IMR-90 (cell line): ENCODE results near the gene MRPL21. TPM values are rescaled to one million over a fixed set of nuclear protein-coding genes. Genes with fewer than 3 reads are reported as not detected.

ENCODE experiments used
- ATAC-seq: fragments of 200-7000 bp; cut with Tn5 transposase; 2 replicates; pipeline ENCODE4 v1.9.1; 2020; ENCODE audit warnings: low read depth, mild to moderate bottlenecking, moderate library complexity
- BruUV-seq: library from RNA; stranded (reverse); fragments of 400-500 nt; replicated peaks from 2 replicates; lab custom pipeline; 2021; lab: Mats Ljungman, UMichigan
- CTCF ChIA-PET: fragments of 300-600 bp; formaldehyde crosslinking; extraction: SDS; loops from one replicate; lab custom pipeline; 2021; ENCODE audit warnings: antibody characterized with exemption; lab: Yijun Ruan, JAX
- POLR2A ChIA-PET: fragments of 300-600 bp; sonication (Branson Sonifier 250); formaldehyde crosslinking; loops from one replicate; lab custom pipeline; 2022; ENCODE audit warnings: antibody characterized with exemption; ENCODE audit not compliant: unreplicated experiment; lab: Charles Lee
- DNase-seq: peaks from one replicate; pipeline ENCODE4 v3.0.0; 2013
- H2AFZ ChIP-seq: replicated peaks from 2 replicates; pipeline ENCODE3; 2013; ENCODE audit warnings: low read length, mild to moderate bottlenecking; ENCODE audit not compliant: poor library complexity
- H2AK5ac ChIP-seq: 2 replicates; pipeline ENCODE4 v1.6.1; 2013; ENCODE audit warnings: low read depth, low read length, inconsistent platforms
- H2AK9ac ChIP-seq: replicated peaks from 2 replicates; pipeline ENCODE3; 2013; ENCODE audit warnings: mild to moderate bottlenecking, low read depth, low read length, moderate library complexity; ENCODE audit not compliant: poor library complexity
- H2BK120ac ChIP-seq: 2 replicates; pipeline ENCODE4 v1.6.1; 2013; ENCODE audit warnings: low read depth, low read length, inconsistent platforms
- H2BK15ac ChIP-seq: 3 replicates; pipeline ENCODE4 v1.6.1; 2013; ENCODE audit warnings: low read depth, low read length, inconsistent platforms
- H2BK20ac ChIP-seq: 2 replicates; pipeline ENCODE4 v1.6.1; 2013; ENCODE audit warnings: low read depth, mild to moderate bottlenecking, inconsistent platforms, low read length, moderate library complexity
- H2BK5ac ChIP-seq: 2 replicates; pipeline ENCODE4 v1.6.1; 2013; ENCODE audit warnings: mild to moderate bottlenecking, low read depth, low read length, inconsistent platforms; ENCODE audit not compliant: poor library complexity, severe bottlenecking
- H3K14ac ChIP-seq: replicated peaks from 2 replicates; pipeline ENCODE4 v1.6.1; 2013; ENCODE audit warnings: low read depth, low read length, inconsistent platforms
- H3K18ac ChIP-seq: 2 replicates; pipeline ENCODE4 v1.6.1; 2013; ENCODE audit warnings: low read depth, low read length, control low read depth
- H3K23ac ChIP-seq: 2 replicates; pipeline ENCODE4 v1.6.1; 2013; ENCODE audit warnings: low read depth, low read length, inconsistent platforms
- H3K27ac ChIP-seq: 2 replicates; pipeline ENCODE4 v1.5.1; 2013; ENCODE audit warnings: mild to moderate bottlenecking, control low read depth, low read length; ENCODE audit not compliant: insufficient read depth
- H3K27me3 ChIP-seq: 2 replicates; pipeline ENCODE4 v1.6.1; 2013; ENCODE audit warnings: low read length; ENCODE audit not compliant: control insufficient read depth, insufficient read depth
- H3K36me3 ChIP-seq: 2 replicates; pipeline ENCODE4 v1.6.1; 2013; ENCODE audit warnings: low read length, mixed read lengths; ENCODE audit not compliant: control insufficient read depth, insufficient read depth
- H3K4ac ChIP-seq: 2 replicates; pipeline ENCODE4 v1.6.1; 2013; ENCODE audit warnings: low read depth, low read length, inconsistent platforms
- H3K4me1 ChIP-seq: 2 replicates; pipeline ENCODE4 v1.6.1; 2013; ENCODE audit warnings: low read length, mixed read lengths; ENCODE audit not compliant: control insufficient read depth, insufficient read depth
- H3K4me2 ChIP-seq: 2 replicates; pipeline ENCODE4 v1.6.1; 2013; ENCODE audit warnings: low read depth, mild to moderate bottlenecking, control low read depth, low read length, moderate library complexity
- H3K4me3 ChIP-seq: 2 replicates; pipeline ENCODE4 v1.5.1; 2013; ENCODE audit warnings: low read depth, mild to moderate bottlenecking, control low read depth, low read length, moderate library complexity; ENCODE audit not compliant: insufficient read depth
- H3K56ac ChIP-seq: 2 replicates; pipeline ENCODE4 v1.6.1; 2013; ENCODE audit warnings: low read length, inconsistent platforms; ENCODE audit not compliant: insufficient read depth; ENCODE audit errors: extremely low read depth
- H3K79me1 ChIP-seq, 2 experiments: 2 replicates each; pipeline ENCODE4 v1.6.1; 2013; ENCODE audit warnings: low read length in 2 of 2, inconsistent platforms in 1 of 2, low read depth in 1 of 2
- H3K9ac ChIP-seq: 2 replicates; pipeline ENCODE4 v1.6.1; 2013; ENCODE audit warnings: low read depth, low read length, control low read depth
- H3K9me1 ChIP-seq: 2 replicates; pipeline ENCODE4 v1.6.1; 2013; ENCODE audit warnings: low read length, inconsistent platforms; ENCODE audit not compliant: insufficient read depth
- H3K9me3 ChIP-seq: 2 replicates; pipeline ENCODE4 v1.6.1; 2013; ENCODE audit warnings: low read length; ENCODE audit not compliant: control insufficient read depth, insufficient read depth
- H4K20me1 ChIP-seq: 2 replicates; pipeline ENCODE4 v1.6.1; 2013; ENCODE audit warnings: low read length, inconsistent platforms; ENCODE audit not compliant: insufficient read depth
- H4K5ac ChIP-seq: 2 replicates; pipeline ENCODE4 v1.6.1; 2013; ENCODE audit warnings: mild to moderate bottlenecking, low read depth, low read length, control low read depth
- H4K8ac ChIP-seq, 2 experiments: 2 replicates each; pipeline ENCODE4 v1.6.1; 2013; ENCODE audit warnings: low read depth in 2 of 2, low read length in 2 of 2, control low read depth in 1 of 2, inconsistent platforms in 1 of 2
- H4K91ac ChIP-seq: 2 replicates; pipeline ENCODE4 v1.6.1; 2013; ENCODE audit warnings: low read depth, low read length, inconsistent platforms; ENCODE audit not compliant: insufficient read depth
- CEBPB ChIP-seq: IDR thresholded peaks from 2 replicates; pipeline ENCODE4 v1.6.1; 2012; ENCODE audit warnings: low read depth, low read length, improper control_type of control experiment
- FOS ChIP-seq: fragments of 150-350 bp; IDR thresholded peaks from 2 replicates; pipeline ENCODE4 v1.6.1; 2016; ENCODE audit warnings: low read depth, low read length
- MAFK ChIP-seq: IDR thresholded peaks from 2 replicates; pipeline ENCODE4 v1.6.1; 2012; ENCODE audit warnings: low read depth, low read length, improper control_type of control experiment
- MAZ ChIP-seq: IDR thresholded peaks from 2 replicates; pipeline ENCODE4 v1.6.1; 2012; ENCODE audit warnings: low read depth, mild to moderate bottlenecking, low read length, improper control_type of control experiment, moderate library complexity, borderline replicate concordance
- MXI1 ChIP-seq: IDR thresholded peaks from 2 replicates; pipeline ENCODE4 v1.6.1; 2012; ENCODE audit warnings: low read depth, mild to moderate bottlenecking, low read length, moderate library complexity, borderline replicate concordance
- NFE2L2 ChIP-seq: fragments of 150-350 bp; IDR thresholded peaks from 2 replicates; pipeline ENCODE4 v1.6.1; 2016; ENCODE audit warnings: low read depth, mild to moderate bottlenecking, low read length
- RCOR1 ChIP-seq: IDR thresholded peaks from 2 replicates; pipeline ENCODE4 v1.6.1; 2012; ENCODE audit warnings: mild to moderate bottlenecking, low read length, improper control_type of control experiment; ENCODE audit not compliant: insufficient replicate concordance
- RFX5 ChIP-seq: IDR thresholded peaks from 2 replicates; pipeline ENCODE4 v1.8.0; 2012; ENCODE audit warnings: low read depth, mild to moderate bottlenecking, low read length, moderate library complexity
- SMC3 ChIP-seq: fragments of 150-350 bp; IDR thresholded peaks from 2 replicates; pipeline ENCODE4 v1.6.1; 2016; ENCODE audit warnings: low read depth, mild to moderate bottlenecking, antibody characterized with exemption, low read length, moderate library complexity
- WGBS, 2 experiments: methylation state at CpG; one replicate each; pipeline versions ENCODE4 v1.1.5 to v1.1.7; 2013; ENCODE audit warnings: missing lambda C conversion rate in 2 of 2; ENCODE audit not compliant: insufficient read length in 1 of 2; ENCODE audit errors: extremely low coverage in 2 of 2; 5-methylcytosine and 5-hydroxymethylcytosine counted together
- dilution Hi-C: fragments of 300-500 bp; cut with HindIII; formaldehyde crosslinking; loops from one replicate; pipeline ENCODE4 v1.14.3; 2018; ENCODE audit warnings: low sequenced_read_pairs; ENCODE audit not compliant: unreplicated experiment
- in situ Hi-C: fragments of 300-500 bp; cut with MboI; formaldehyde crosslinking; loops from 3 replicates; pipeline ENCODE4 v1.14.3; 2019; ENCODE audit warnings: low sequenced_read_pairs, inconsistent platforms, mixed read lengths
- intact Hi-C: fragments of 100-400 bp; cut with micrococcal nuclease; formaldehyde crosslinking; loops from 2 replicates; pipeline ENCODE4 v1.10.0; 2022
- polyA plus RNA-seq, 3 experiments: library from polyadenylated mRNA; depleted of rRNA; stranded (reverse); fragments of >200 nt; gene quantifications; 2 replicates each; pipeline ENCODE4 v1.2.3, GENCODE V29; 2012; ENCODE audit warnings: low replicate concordance in 1 of 3
- total RNA-seq: library from RNA; depleted of rRNA; stranded (reverse); fragments of >200 nt; gene quantifications from 2 replicates; pipeline ENCODE4 v1.2.3, GENCODE V29; 2012
- TF ChIP-seq, protein P1 (sequence below): fragments of 150-350 bp; IDR thresholded peaks from 2 replicates; pipeline ENCODE4 v1.6.1; 2017; ENCODE audit warnings: mild to moderate bottlenecking, antibody characterized with exemption, low read length, low read depth
- TF ChIP-seq, protein P2 (sequence below): fragments of 150-350 bp; IDR thresholded peaks from 2 replicates; pipeline ENCODE4 v1.6.1; 2016; ENCODE audit warnings: low read depth, mild to moderate bottlenecking, low read length, moderate library complexity, borderline replicate concordance

The MRPL21 gene
- total and polyA plus RNA-seq, 2 of the 4 experiments (the other 2 are of a cell fraction) = 19.2 to 26.3 TPM

- Histone ChIP-seq H2AK9ac (no peak overlapping the region), H3K4ac (no peak overlapping the region), H2BK120ac (no peak overlapping the region), H3K79me1 (no peaks in the 10 kb centered on the region), H3K27me3 (peaks cover 6% of the 10 kb centered on the region), H4K20me1 (no peaks in the 10 kb centered on the region), H2BK15ac (no peak overlapping the region), H3K36me3 (no peaks in the 10 kb centered on the region), H3K56ac (no peak overlapping the region), H3K18ac (no peak overlapping the region), H3K4me3 (no peak overlapping the region), H4K91ac (no peak overlapping the region), H2BK5ac (no peak overlapping the region), H3K27ac (no peak overlapping the region), H3K9me1 (no peaks in the 10 kb centered on the region), H2BK20ac (no peak overlapping the region), H3K9me3 (peaks cover 6% of the 10 kb centered on the region), H4K5ac (no peak overlapping the region), H2AK5ac (no peak overlapping the region), H3K23ac (no peak overlapping the region), H3K14ac (no peak overlapping the region), H3K4me1 (peaks cover 2% of the 10 kb centered on the region; the same call in 1 of the 2 replicates), H3K4me2 (no peak overlapping the region), H2AFZ (no peak overlapping the region), H3K9ac (no peak overlapping the region), H4K8ac (no peak overlapping the region)
- dilution Hi-C loops = no loop called here
- ChIA-PET POLR2A (no interaction called here), CTCF (no interaction called here)
- intact Hi-C loops = no loop called here
- no CpG with 5 or more reads among the region's 8 CpGs for WGBS, 2 experiments
- ATAC-seq (no peak), DNase-seq (no peak)
- in situ Hi-C loops = no loop called here
- no TSS peak for BruUV-seq
- TF ChIP-seq, protein P1, sequence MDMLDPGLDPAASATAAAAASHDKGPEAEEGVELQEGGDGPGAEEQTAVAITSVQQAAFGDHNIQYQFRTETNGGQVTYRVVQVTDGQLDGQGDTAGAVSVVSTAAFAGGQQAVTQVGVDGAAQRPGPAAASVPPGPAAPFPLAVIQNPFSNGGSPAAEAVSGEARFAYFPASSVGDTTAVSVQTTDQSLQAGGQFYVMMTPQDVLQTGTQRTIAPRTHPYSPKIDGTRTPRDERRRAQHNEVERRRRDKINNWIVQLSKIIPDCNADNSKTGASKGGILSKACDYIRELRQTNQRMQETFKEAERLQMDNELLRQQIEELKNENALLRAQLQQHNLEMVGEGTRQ = no peak
- no peak for TF ChIP-seq MAZ
- no peak for TF ChIP-seq SMC3
- TF ChIP-seq RCOR1 = no peak
- TF ChIP-seq MAFK = no peak
- TF ChIP-seq, protein P2, sequence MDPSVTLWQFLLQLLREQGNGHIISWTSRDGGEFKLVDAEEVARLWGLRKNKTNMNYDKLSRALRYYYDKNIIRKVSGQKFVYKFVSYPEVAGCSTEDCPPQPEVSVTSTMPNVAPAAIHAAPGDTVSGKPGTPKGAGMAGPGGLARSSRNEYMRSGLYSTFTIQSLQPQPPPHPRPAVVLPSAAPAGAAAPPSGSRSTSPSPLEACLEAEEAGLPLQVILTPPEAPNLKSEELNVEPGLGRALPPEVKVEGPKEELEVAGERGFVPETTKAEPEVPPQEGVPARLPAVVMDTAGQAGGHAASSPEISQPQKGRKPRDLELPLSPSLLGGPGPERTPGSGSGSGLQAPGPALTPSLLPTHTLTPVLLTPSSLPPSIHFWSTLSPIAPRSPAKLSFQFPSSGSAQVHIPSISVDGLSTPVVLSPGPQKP = no peak
- no peak for TF ChIP-seq FOS
- TF ChIP-seq MXI1 = no peak
- no peak for TF ChIP-seq NFE2L2
- TF ChIP-seq RFX5 = no peak
- no peak for TF ChIP-seq CEBPB
These were observed 44.5 kb downstream of the MRPL21 start for GRCh38 chr11:68859123-68859522.
